SK-N-SH treated with all-trans-retinoic acid at 6 μM for 48 hours (cell line): ENCODE measurements around the gene FN1.

Source experiments
- ATAC-seq: fragments of 200-7000 bp; cut with Tn5 transposase; 3 replicates; pipeline ENCODE4 v1.9.1; 2020; ENCODE audit warnings: mild to moderate bottlenecking, moderate library complexity
- ARNTL ChIP-seq: fragments of 450-650 bp; formaldehyde crosslinking; IDR thresholded peaks from 2 replicates; pipeline ENCODE4 v1.5.0; 2020; ENCODE audit warnings: low read depth, mild to moderate bottlenecking, moderate library complexity, borderline replicate concordance
- BACH2 ChIP-seq: fragments of 250-450 bp; sonication (Bioruptor Pico); IDR thresholded peaks from 2 replicates; pipeline ENCODE4 v1.9.0; 2021; ENCODE audit warnings: mild to moderate bottlenecking, borderline replicate concordance
- CREB5 ChIP-seq: fragments of 250-450 bp; sonication (Bioruptor Pico); IDR thresholded peaks from 2 replicates; pipeline ENCODE4 v1.5.1; 2020; ENCODE audit warnings: low read depth, mild to moderate bottlenecking, moderate library complexity
- CSDC2 ChIP-seq: fragments of 250-450 bp; sonication (Bioruptor Pico); IDR thresholded peaks from 2 replicates; pipeline ENCODE4 v1.5.0; 2020; ENCODE audit warnings: mild to moderate bottlenecking, moderate library complexity
- CSRNP3 ChIP-seq: fragments of 250-450 bp; sonication (Bioruptor Pico); IDR thresholded peaks from 2 replicates; pipeline ENCODE4 v1.5.1; 2021; ENCODE audit warnings: mild to moderate bottlenecking, moderate library complexity
- ESRRG ChIP-seq: fragments of 250-450 bp; sonication (Bioruptor Pico); IDR thresholded peaks from 2 replicates; pipeline ENCODE4 v1.6.1; 2021; ENCODE audit warnings: mild to moderate bottlenecking
- GLIS3 ChIP-seq: fragments of 250-450 bp; sonication (Bioruptor Pico); IDR thresholded peaks from 2 replicates; pipeline ENCODE4 v1.5.0; 2020; ENCODE audit warnings: mild to moderate bottlenecking, moderate library complexity
- ISL1 ChIP-seq: fragments of 250-450 bp; sonication (Bioruptor Pico); IDR thresholded peaks from 2 replicates; pipeline ENCODE4 v2.1.2; 2022; ENCODE audit warnings: mild to moderate bottlenecking, moderate library complexity
- PATZ1 ChIP-seq: fragments of 250-450 bp; sonication (Bioruptor Pico); IDR thresholded peaks from 2 replicates; pipeline ENCODE4 v1.8.0; 2020; ENCODE audit warnings: mild to moderate bottlenecking, moderate library complexity, borderline replicate concordance
- POU6F1 ChIP-seq: fragments of 250-450 bp; sonication (Bioruptor Pico); IDR thresholded peaks from 2 replicates; pipeline ENCODE4 v1.8.0; 2021; ENCODE audit warnings: low read depth, mild to moderate bottlenecking, moderate library complexity, borderline replicate concordance
- RARB ChIP-seq: fragments of 250-450 bp; sonication (Bioruptor Pico); IDR thresholded peaks from 2 replicates; pipeline ENCODE4 v1.8.0; 2021; ENCODE audit warnings: mild to moderate bottlenecking, moderate library complexity
- TCF4 ChIP-seq: fragments of 250-450 bp; sonication (Bioruptor Pico); IDR thresholded peaks from 2 replicates; pipeline ENCODE4 v1.8.0; 2021; ENCODE audit warnings: mild to moderate bottlenecking, moderate library complexity, borderline replicate concordance
- TOX ChIP-seq: fragments of 250-450 bp; sonication (Bioruptor Pico); IDR thresholded peaks from 2 replicates; pipeline ENCODE4 v1.8.0; 2021; ENCODE audit warnings: mild to moderate bottlenecking, moderate library complexity, borderline replicate concordance
- TSHZ2 ChIP-seq: fragments of 250-450 bp; sonication (Bioruptor Pico); IDR thresholded peaks from 2 replicates; pipeline ENCODE4 v1.5.0; 2020; ENCODE audit warnings: mild to moderate bottlenecking, moderate library complexity
- ZFP3 ChIP-seq: fragments of 250-450 bp; sonication (Bioruptor Pico); IDR thresholded peaks from 2 replicates; pipeline ENCODE4 v1.5.0; 2020; ENCODE audit warnings: mild to moderate bottlenecking, moderate library complexity
- ZFP30 ChIP-seq: fragments of 450-650 bp; formaldehyde crosslinking; IDR thresholded peaks from 2 replicates; pipeline ENCODE4 v1.5.0; 2022; ENCODE audit warnings: mild to moderate bottlenecking, moderate library complexity
- ZNF565 ChIP-seq: fragments of 450-650 bp; formaldehyde crosslinking; conservative IDR thresholded peaks from 2 replicates; pipeline ENCODE4 v1.5.0; 2020; ENCODE audit warnings: low read depth, mild to moderate bottlenecking, moderate library complexity
- ZNF70 ChIP-seq: fragments of 450-650 bp; formaldehyde crosslinking; IDR thresholded peaks from 2 replicates; pipeline ENCODE4 v1.5.0; 2020; ENCODE audit warnings: mild to moderate bottlenecking, moderate library complexity
- ZNF8 ChIP-seq: fragments of 450-650 bp; formaldehyde crosslinking; IDR thresholded peaks from 2 replicates; pipeline ENCODE4 v1.5.0; 2020; ENCODE audit warnings: mild to moderate bottlenecking, moderate library complexity

FN1 gene

GRCh38 chr2:215375467-215375830 lies 60.4 kb downstream of the FN1 start (continued):
- TF ChIP-seq CREB5 (CRISPR knock-in tag), result no peak
- TF ChIP-seq BACH2, result no peak
- no peak for TF ChIP-seq POU6F1 (CRISPR knock-in tag)
- TF ChIP-seq ARNTL (CRISPR knock-in tag), result no peak
- no peak for TF ChIP-seq ZNF70 (CRISPR knock-in tag)
- TF ChIP-seq RARB (CRISPR knock-in tag), result no peak
- no peak for TF ChIP-seq ZFP3
- TF ChIP-seq TOX, result no peak

GRCh38 chr2:215374642-215375466 lies 61.0 kb downstream of the FN1 start:
- no peak for ATAC-seq
- TF ChIP-seq CSRNP3 (no peak), ZFP30 (CRISPR knock-in tag) (no peak), ZNF8 (CRISPR knock-in tag) (no peak), TCF4 (CRISPR knock-in tag) (no peak), ARNTL (CRISPR knock-in tag) (no peak), ISL1 (CRISPR knock-in tag) (no peak), ZNF565 (CRISPR knock-in tag) (no peak), CSDC2 (CRISPR knock-in tag) (no peak), ZFP3 (no peak), POU6F1 (CRISPR knock-in tag) (no peak), ESRRG (CRISPR knock-in tag) (no peak), BACH2 (no peak), TOX (no peak), TSHZ2 (CRISPR knock-in tag) (no peak), CREB5 (CRISPR knock-in tag) (no peak), GLIS3 (CRISPR knock-in tag) (no peak), PATZ1 (CRISPR knock-in tag) (no peak)
